Measurements from ENCODE around the gene SND1.

GRCh38 chr7:127900732-127901685 is 249.0 kb downstream of the SND1 start:
- TF ChIP-seq FOXM1 (IDR thresholded peaks at IDR 0.05; ENCODE audit: borderline replicate concordance, low read depth): no peak
- TF ChIP-seq EP300 (IDR thresholded peaks at IDR 0.05; ENCODE audit: borderline replicate concordance): no peak
- TF ChIP-seq TCF12 (IDR thresholded peaks at IDR 0.05; ENCODE audit: low read depth): no peak
- no peak for TF ChIP-seq CEBPB (IDR thresholded peaks at IDR 0.05)
- no peak for TF ChIP-seq NFIC (IDR thresholded peaks at IDR 0.05)
- no peak for TF ChIP-seq MAX (IDR thresholded peaks at IDR 0.05)
- TF ChIP-seq TAF1 (IDR thresholded peaks at IDR 0.05; ENCODE audit: low read depth): no peak

Data from Ishikawa (cell line).